ENCODE data around the gene GMPPA. TPM values are rescaled to one million over a fixed set of nuclear protein-coding genes. Genes with fewer than 3 reads are reported as not detected.

Gene GMPPA
- total RNA-seq, 4 donors from 2014 or later: 26.5 to 50.6 (median 42.6) TPM

DNA sequence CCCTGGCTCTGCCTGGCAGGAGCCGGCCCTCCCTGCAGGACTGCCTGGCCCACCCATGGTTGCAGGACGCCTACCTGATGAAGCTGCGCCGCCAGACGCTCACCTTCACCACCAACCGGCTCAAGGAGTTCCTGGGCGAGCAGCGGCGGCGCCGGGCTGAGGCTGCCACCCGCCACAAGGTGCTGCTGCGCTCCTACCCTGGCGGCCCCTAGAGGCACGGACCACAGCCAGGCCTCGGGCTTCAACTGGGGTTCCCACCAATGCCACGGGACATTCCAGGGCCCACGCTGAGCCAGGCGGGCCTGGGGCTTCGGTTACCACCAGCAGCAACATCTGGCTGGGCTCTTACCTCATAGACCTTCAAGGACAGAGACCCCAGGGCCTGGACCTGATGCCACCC lies 6.1 kb upstream of the GMPPA start:
- Histone ChIP-seq H3K4me1 (peaks cover 10 to 12% of the 10 kb centered on the region in 2 donors), H3K27ac (no peak overlapping the region), H3K36me3 (no peaks in the 10 kb centered on the region), H3K9me3 (no peaks in the 10 kb centered on the region), H3K27me3 (no peaks in the 10 kb centered on the region), H3K4me3 (replicated peaks in 1 of 3) (no peak overlapping the region)
- TF ChIP-seq POLR2A (IDR thresholded peaks at IDR 0.05): no peak
- TF ChIP-seq, protein P1, sequence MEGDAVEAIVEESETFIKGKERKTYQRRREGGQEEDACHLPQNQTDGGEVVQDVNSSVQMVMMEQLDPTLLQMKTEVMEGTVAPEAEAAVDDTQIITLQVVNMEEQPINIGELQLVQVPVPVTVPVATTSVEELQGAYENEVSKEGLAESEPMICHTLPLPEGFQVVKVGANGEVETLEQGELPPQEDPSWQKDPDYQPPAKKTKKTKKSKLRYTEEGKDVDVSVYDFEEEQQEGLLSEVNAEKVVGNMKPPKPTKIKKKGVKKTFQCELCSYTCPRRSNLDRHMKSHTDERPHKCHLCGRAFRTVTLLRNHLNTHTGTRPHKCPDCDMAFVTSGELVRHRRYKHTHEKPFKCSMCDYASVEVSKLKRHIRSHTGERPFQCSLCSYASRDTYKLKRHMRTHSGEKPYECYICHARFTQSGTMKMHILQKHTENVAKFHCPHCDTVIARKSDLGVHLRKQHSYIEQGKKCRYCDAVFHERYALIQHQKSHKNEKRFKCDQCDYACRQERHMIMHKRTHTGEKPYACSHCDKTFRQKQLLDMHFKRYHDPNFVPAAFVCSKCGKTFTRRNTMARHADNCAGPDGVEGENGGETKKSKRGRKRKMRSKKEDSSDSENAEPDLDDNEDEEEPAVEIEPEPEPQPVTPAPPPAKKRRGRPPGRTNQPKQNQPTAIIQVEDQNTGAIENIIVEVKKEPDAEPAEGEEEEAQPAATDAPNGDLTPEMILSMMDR (IDR thresholded peaks at IDR 0.05): no peak
- intact Hi-C loops (cut with DNase I): loop anchor here (5.0 kb wide), 1 partner anchor 35 kb away; no protein-coding TSS in a partner anchor
- WGBS, 2 donors: 77 to 78% methylated on average over 10 to 19 of the region's 20 CpGs
- no peak for DNase-seq

DNA sequence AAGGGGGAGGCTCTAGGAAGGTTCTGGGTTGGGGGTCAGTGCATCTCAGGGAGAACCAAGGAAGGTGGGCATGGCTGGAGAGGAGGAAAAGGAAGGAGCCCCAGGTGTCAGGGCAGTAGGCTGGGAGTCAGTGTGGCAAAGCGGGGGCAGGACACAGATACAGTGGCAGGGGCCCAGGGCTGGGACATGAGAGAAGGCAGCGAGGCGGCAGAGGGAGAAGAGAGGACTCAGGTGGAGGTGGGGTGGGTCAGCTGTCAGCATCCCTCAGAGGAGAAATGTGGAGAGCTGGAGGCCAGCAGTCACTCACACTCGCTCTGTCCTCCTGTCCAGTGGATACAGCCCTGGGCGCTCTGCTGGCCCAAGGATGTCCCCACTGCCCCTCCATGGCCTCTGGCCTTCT lies 5.6 kb upstream of the GMPPA start:
- TF ChIP-seq POLR2A (IDR thresholded peaks at IDR 0.05): no peak
- TF ChIP-seq, protein P1 (IDR thresholded peaks at IDR 0.05): no peak
- no peaks in the 10 kb centered on the region for H3K27me3 ChIP-seq
- H3K4me1 ChIP-seq: peaks cover 13 to 15% of the 10 kb centered on the region in 2 donors
- no peaks in the 10 kb centered on the region for H3K36me3 ChIP-seq
- H3K4me3 ChIP-seq (replicated peaks in 1 of 3): no peak overlapping the region
- intact Hi-C loops (cut with DNase I): loop anchor here (5.0 kb wide), 1 partner anchor 34 kb away; no protein-coding TSS in a partner anchor
- WGBS, 2 donors: 93 to 94% methylated on average over 5 of the region's 5 CpGs
- H3K9me3 ChIP-seq: no peaks in the 10 kb centered on the region
- DNase-seq: no peak
- H3K27ac ChIP-seq: no peak overlapping the region

DNA sequence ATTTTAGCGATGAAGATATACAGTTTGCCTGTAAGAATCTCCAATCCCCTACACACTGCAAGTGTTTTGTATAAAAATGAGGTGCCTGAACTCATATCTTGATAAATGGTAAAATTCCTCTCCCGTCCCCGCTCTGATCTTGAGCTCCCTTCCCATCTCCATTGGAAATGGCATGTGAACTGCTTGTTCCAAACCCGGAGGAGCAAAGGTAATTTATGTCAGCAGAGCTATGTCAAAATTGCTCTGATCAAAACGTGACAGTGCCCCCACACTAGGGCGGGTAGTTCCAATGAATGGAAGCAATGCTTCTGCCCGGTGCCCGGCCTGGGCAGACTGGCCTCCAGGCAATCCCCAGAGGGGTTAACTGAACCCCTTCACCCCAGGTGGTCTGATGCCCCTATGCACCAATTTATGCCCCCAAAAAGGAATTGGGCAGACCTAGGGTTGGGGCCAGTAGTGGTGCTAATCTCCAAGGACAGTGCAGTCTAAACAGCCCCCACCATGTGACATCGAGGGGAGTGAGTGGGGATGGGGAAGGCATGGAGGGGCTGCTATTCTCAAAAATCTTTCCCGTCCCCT lies 3.6 kb upstream of the GMPPA start:
- DNase-seq: no peak
- no peaks in the 10 kb centered on the region for H3K27me3 ChIP-seq
- peaks cover 22 to 26% of the 10 kb centered on the region in 2 donors for H3K4me1 ChIP-seq
- no peak overlapping the region for H3K27ac ChIP-seq
- no peaks in the 10 kb centered on the region for H3K9me3 ChIP-seq
- TF ChIP-seq, protein P1 (IDR thresholded peaks at IDR 0.05): peak in 1 of 6 experiments; percentile 23
- no peak for TF ChIP-seq POLR2A (IDR thresholded peaks at IDR 0.05)
- H3K4me3 ChIP-seq (replicated peaks in 1 of 3): no peak overlapping the region
- intact Hi-C loops (cut with DNase I): loop anchor here (5.0 kb wide), 2 partner anchors 32 to 108 kb away; partner anchors contain the start of gene DNPEP
- H3K36me3 ChIP-seq: no peaks in the 10 kb centered on the region
- 28 to 33% methylated on average over 7 to 10 of the region's 10 CpGs for WGBS, 2 donors

DNA sequence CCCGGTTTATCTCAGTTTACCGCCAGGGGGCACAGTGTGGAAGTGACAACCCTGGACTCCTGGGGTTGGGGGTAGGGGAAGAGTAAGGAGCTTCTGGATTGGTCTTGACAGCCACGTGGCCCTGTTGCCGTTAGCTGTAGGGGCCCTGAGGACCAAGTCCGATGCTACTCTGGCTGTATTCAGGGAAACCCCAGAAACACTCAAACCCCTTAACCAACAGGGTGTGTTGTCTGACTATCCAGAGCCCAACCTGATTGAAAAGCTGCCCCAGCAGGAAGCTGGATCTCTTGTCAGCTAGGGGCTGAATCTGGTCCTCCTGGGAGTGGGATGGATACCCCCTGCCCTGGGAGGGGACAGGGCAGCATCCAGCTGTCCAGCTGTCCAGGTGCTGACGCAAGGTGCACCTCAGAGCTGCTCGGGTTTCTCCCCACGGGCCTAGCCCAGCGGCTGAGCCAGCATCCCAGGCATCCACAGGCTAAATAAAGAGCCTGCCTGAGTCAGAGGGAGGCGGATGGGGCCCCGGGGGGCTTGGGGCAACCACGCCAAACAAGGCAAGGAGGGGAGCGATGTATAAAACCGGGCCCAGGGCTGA lies 3.1 kb upstream of the GMPPA start:
- Histone ChIP-seq H3K27me3 (no peaks in the 10 kb centered on the region), H3K9me3 (no peaks in the 10 kb centered on the region), H3K27ac (no peak overlapping the region), H3K36me3 (no peaks in the 10 kb centered on the region), H3K4me3 (replicated peaks in 1 of 3) (no peak overlapping the region), H3K4me1 (peaks cover 24 to 26% of the 10 kb centered on the region in 2 donors)
- intact Hi-C loops (cut with DNase I): loop anchor here (5.0 kb wide), 1 partner anchor 108 kb away; the partner anchor contains the start of gene DNPEP
- TF ChIP-seq POLR2A (IDR thresholded peaks at IDR 0.05): no peak
- TF ChIP-seq, protein P1 (IDR thresholded peaks at IDR 0.05): peak in 3 of 6 experiments; percentile 38 to 47 (median 40)
- WGBS, 2 donors: 2 to 31% methylated on average over 5 to 14 of the region's 14 CpGs
- DNase-seq: peak; percentile 38 to 44

DNA sequence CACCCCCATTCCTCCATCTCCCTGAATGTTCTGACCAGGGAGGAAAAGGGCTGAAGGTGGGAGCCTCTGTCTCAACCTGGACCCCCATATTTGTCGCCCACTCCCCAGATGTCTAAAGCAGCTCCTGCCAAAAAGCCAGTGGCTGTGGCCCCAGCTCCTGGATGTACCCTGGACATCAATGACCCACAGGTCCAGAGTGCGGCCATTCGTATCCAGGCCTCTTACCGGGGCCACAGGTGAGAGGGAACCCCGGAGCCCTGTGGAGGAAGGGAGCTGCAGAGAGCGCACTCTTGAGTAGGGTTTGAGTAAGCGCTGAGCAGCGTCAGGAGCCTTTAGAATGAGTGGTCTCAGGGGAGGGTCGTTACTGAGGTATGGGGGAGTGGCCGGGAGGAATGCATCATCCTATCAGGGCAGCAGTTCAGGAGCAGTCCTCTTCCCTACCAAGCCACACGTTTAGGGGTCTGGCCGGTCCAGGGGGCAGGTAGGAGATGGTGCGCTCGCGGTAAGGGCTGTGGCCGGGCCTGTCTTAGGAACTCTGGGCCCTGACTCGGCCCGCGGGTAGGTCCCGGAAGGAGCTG lies 2.4 kb upstream of the GMPPA start:
- Histone ChIP-seq H3K27me3 (no peaks in the 10 kb centered on the region), H3K27ac (no peak overlapping the region), H3K36me3 (no peaks in the 10 kb centered on the region), H3K9me3 (no peaks in the 10 kb centered on the region), H3K4me1 (peaks cover 24 to 26% of the 10 kb centered on the region in 2 donors), H3K4me3 (replicated peaks in 1 of 3) (peak overlapping the region in 1 of 3 donors; percentile 73)
- TF ChIP-seq POLR2A (IDR thresholded peaks at IDR 0.05): no peak
- TF ChIP-seq, protein P1 (IDR thresholded peaks at IDR 0.05): no peak
- DNase-seq: no peak
- intact Hi-C loops (cut with DNase I): loop anchor here (5.0 kb wide), 1 partner anchor 109 kb away; the partner anchor contains the start of gene DNPEP
- WGBS, 2 donors: 19 to 29% methylated on average over 7 to 16 of the region's 20 CpGs

Data from thyroid gland (tissue), 4 donors.